ENCODE results near the gene HPDL.

The HPDL gene

GRCh38 chr1:45345014-45345413 lies 18.3 kb downstream of the HPDL start:
- TF ChIP-seq, protein P1, sequence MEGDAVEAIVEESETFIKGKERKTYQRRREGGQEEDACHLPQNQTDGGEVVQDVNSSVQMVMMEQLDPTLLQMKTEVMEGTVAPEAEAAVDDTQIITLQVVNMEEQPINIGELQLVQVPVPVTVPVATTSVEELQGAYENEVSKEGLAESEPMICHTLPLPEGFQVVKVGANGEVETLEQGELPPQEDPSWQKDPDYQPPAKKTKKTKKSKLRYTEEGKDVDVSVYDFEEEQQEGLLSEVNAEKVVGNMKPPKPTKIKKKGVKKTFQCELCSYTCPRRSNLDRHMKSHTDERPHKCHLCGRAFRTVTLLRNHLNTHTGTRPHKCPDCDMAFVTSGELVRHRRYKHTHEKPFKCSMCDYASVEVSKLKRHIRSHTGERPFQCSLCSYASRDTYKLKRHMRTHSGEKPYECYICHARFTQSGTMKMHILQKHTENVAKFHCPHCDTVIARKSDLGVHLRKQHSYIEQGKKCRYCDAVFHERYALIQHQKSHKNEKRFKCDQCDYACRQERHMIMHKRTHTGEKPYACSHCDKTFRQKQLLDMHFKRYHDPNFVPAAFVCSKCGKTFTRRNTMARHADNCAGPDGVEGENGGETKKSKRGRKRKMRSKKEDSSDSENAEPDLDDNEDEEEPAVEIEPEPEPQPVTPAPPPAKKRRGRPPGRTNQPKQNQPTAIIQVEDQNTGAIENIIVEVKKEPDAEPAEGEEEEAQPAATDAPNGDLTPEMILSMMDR (conservative IDR thresholded peaks at IDR 0.05; ENCODE audit: control insufficient read depth, insufficient read depth, low read depth, low read length), result no peak
- no peak for DNase-seq (ENCODE audit: low read depth)
- H3K4me3 ChIP-seq (ENCODE audit: control insufficient read depth, low read depth, low read length), result no peak overlapping the region

GRCh38 chr1:45346473-45346872 lies 19.8 kb downstream of the HPDL start:
- TF ChIP-seq, protein P1 (conservative IDR thresholded peaks at IDR 0.05; ENCODE audit: control insufficient read depth, insufficient read depth, low read depth, low read length), result no peak
- H3K4me3 ChIP-seq (ENCODE audit: control insufficient read depth, low read depth, low read length), result no peak overlapping the region
- no peak for DNase-seq (ENCODE audit: low read depth)

DNA sequence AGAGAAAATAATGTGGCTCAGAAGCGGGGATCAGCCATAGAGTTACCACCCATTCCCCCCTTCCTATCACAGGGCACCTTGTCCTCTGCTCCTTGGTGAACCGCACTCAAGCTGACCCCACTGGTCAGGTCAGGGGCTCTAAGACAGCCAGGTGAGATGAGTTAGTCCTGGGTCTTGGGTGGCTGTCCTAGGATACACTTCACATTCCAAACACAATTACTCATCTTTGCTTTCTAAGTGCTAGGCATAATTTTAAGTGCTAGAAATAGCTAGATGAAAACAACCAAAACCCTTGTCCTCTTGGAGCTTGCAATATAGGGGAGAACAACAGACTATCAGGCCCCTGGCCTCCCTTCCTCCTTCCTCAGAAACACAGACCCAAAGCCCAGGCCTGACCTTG lies 21.3 kb downstream of the HPDL start:
- TF ChIP-seq, protein P1 (conservative IDR thresholded peaks at IDR 0.05; ENCODE audit: control insufficient read depth, insufficient read depth, low read depth, low read length), result no peak
- H3K4me3 ChIP-seq (ENCODE audit: control insufficient read depth, low read depth, low read length), result no peak overlapping the region
- DNase-seq (ENCODE audit: low read depth), result no peak

DNA sequence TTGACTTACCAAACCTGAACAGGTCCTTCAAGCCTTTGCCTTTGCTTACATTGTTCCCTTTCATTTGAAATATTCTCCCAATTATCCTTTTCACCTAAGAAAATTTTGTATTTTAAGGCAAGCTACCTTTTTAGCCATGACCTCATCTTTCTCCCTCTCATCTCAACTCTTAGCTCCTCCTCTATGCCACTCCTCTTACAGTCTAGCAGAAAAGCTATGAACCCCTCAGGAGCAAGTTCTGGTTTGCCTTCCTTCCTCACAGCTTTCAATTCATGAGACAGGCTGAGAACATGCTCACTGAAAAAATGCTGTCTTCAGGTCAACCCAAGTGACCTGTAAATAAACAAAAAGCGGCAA lies 21.9 kb downstream of the HPDL start:
- no peak overlapping the region for H3K4me3 ChIP-seq (ENCODE audit: control insufficient read depth, low read depth, low read length)
- TF ChIP-seq, protein P1 (conservative IDR thresholded peaks at IDR 0.05; ENCODE audit: control insufficient read depth, insufficient read depth, low read depth, low read length), result no peak
- no peak for DNase-seq (ENCODE audit: low read depth)

DNA sequence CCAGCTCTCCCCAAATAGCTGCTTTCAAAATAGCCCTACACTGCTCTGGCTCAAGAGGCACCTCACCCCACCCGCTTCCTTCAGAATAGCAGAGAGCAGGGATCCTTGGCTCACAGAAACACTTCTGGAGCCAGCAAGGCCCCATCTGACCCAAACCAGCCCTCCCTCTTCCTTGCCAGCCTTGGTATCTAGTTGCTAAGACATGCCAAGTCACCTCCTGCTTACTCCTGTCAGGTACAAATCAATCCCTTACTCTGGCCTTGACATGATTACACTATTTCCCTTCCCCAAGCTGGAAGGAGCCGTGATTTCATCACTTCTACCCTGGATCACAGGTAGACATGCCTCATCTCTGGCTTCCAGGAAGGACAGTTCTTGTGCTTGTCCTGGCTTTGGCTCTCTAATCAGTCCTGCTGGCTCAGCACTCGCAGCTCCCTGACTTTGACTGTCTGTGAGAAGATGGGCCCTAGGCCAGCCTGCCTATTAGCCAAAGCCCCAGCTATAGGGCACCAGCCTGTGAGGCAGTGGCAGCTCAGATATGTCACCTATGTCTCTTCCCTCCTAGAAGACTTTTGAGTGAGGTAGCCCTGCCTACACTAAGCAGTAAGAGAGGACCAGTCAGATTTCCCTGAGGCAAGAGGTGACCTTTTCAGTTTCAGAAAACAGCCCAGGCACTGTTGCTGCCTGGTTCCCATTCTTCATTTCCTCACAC lies 22.4 kb downstream of the HPDL start:
- TF ChIP-seq, protein P1 (conservative IDR thresholded peaks at IDR 0.05; ENCODE audit: control insufficient read depth, insufficient read depth, low read depth, low read length), result no peak
- no peak for DNase-seq (ENCODE audit: low read depth)

DNA sequence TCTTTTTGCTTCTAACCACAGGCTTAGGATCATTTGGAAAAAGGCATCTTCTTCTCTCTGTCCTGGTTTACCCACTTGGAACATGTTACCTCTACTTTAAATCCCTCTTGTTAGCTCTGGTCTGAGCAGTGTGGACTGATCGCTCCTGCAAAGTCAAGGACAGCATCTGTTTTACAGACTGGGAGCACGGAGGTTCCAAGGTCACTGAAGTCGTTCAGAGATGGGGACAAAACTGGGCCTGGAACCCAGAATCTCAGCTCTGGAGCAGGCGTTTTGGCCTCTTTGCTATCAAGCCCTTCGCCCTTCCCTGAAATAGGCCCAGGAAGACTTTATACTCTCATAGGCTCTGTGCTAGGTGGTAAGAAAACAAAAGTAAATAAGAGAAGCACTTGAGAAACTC lies 24.8 kb downstream of the HPDL start:
- no peak for DNase-seq (ENCODE audit: low read depth)
- H3K4me3 ChIP-seq (ENCODE audit: control insufficient read depth, low read depth, low read length), result no peak overlapping the region
- TF ChIP-seq, protein P1 (conservative IDR thresholded peaks at IDR 0.05; ENCODE audit: control insufficient read depth, insufficient read depth, low read depth, low read length), result no peak

More for the DNA sequence above, 22.4 kb downstream of the HPDL start:
- H3K4me3 ChIP-seq (ENCODE audit: control insufficient read depth, low read depth, low read length), result no peak overlapping the region

DNA sequence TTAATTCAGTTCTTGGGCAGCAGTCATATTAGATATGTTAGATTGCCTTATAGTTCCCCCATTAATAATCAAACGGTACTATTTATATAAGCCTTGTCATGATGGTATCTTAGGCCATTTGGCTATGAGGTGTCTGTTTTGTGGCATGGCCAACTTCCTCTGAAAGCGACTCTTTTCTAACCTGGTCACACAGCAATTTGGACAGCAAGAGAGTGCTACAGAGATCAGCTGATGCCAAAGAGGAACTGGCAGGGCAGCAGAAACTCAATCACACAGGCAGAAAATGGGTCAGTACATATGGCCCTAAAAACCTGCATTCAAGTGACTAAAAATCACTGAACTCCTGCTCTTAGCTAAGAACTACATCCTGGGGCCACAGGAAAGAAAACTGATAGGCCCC lies 27.0 kb downstream of the HPDL start:
- H3K4me3 ChIP-seq (ENCODE audit: control insufficient read depth, low read depth, low read length), result no peak overlapping the region
- no peak for DNase-seq (ENCODE audit: low read depth)
- TF ChIP-seq, protein P1 (conservative IDR thresholded peaks at IDR 0.05; ENCODE audit: control insufficient read depth, insufficient read depth, low read depth, low read length), result no peak
